HG03159 (cell line): ENCODE data around the gene PTPRU.
"Not testable (repeated sequence)": the region's sequence is repeated elsewhere in the genome, so short reads cannot be mapped to it uniquely, and the experiment has no call there.

ENCODE experiments used
- ATAC-seq: cut with Tn5 transposase; IDR thresholded peaks from one replicate; pipeline ENCODE4 v1.9.1; 2021; ENCODE audit warnings: mild to moderate bottlenecking, moderate library complexity; ENCODE audit not compliant: unreplicated experiment

PTPRU gene

DNA sequence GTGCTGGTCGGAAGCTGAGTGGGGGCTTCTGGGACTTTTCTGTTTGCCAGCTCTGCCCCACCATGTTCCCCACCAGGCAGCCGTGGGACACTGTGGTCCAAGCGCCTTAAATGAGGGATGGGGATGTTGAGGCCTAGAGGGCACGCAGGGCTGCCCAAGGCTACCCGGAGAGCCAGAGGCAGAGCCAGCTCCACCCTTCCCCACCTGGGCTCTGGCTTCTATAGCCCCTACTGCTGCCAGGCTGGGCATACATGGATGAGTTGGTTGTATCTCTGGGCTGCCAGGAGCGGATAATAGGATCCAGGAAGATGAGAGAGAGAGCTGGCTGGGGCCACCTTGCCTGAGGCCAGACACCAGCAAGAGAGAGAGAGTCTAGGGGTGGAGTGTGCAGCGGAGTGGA lies 49.4 kb downstream of the PTPRU start:
- ATAC-seq: no peak

DNA sequence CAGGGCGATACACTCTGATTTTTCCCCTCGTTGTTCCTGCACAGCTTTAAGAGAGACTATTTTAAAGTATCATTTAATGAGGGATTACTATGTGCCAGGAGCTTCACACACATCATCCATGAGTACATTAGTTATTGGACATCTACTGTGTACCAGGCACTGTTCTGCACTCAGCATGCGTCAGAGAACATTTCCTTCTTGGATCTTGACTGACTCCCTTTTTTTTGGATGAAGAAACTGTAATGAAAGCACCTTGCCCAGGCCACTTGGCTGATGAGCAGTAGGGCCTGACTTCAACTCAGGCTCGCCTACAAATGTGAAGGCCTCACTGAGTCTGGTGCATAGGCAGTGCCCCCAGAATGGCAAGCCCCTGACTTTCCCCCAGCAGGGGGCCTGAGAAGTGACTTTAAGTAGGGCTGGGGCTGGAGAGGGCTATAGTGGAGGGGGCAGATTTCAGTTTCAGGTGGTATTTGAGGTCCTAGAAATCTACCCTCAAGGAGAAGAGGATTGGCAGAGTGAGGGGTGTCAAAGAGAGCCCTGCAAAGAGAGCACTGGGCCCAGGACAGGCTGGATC lies 50.0 kb downstream of the PTPRU start:
- no peak for ATAC-seq

DNA sequence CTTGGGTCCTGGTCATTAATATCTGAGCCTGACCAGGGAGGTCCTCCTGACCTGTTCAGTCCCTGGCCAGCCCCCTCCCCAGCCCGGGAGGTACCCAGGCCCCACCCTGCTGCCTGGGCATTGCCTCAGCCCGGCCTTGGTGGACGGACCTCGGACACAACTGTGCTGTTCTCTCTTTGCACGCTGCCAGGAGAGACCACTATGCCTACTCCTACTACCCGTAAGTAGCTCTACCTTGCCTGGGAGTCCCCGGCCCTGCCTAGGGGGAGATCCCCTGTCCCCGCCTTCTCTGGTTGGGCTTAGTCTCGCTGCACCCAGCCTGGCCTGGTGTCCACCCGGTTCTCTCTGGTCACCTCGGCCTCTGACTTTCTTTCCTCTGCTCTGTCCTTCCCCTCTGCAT lies 53.2 kb downstream of the PTPRU start:
- ATAC-seq: no peak

DNA sequence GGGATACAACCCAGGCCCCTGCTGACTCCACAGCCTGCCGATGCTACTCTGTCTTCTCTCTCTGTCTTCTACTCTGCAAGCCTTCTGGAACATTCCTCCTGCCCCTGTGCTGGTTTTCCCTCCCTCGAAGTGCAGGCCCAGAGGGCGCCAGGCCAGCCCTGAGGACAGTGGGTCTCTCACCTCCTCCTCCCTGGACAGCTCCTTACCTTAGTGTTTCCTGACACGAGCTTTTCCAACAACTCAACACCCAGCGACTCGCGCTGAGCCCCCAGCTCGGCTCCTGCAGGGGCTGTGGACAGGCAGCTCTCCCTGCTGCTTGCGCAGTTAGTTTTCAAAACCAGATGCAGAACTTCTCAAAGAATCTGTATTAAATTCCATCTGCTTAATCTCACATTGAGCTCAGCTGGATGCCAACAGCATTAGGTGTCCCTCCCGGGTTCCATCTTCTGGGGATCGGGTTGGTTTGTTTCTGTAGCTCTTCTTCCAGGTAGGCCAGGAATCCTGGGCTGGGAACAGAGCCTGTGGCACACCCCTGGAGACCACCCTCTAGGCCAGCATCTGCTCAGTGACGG lies 54.2 kb downstream of the PTPRU start:
- no peak for ATAC-seq

DNA sequence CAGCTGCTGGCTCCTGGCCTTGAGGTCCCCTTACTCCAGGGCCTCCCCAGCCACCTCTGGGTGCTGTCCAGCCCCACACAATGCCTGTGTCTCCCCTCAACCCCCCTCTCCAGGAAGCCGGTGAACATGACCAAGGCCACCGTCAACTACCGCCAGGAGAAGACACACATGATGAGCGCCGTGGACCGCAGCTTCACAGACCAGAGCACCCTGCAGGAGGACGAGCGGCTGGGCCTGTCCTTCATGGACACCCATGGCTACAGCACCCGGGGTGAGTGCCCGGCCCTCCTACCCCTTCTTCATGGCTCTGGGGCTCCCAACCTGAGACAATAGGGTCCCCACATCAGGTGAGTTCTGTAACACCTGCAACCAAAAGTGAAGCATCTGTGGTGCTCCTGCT lies 55.4 kb downstream of the PTPRU start:
- ATAC-seq: no peak

DNA sequence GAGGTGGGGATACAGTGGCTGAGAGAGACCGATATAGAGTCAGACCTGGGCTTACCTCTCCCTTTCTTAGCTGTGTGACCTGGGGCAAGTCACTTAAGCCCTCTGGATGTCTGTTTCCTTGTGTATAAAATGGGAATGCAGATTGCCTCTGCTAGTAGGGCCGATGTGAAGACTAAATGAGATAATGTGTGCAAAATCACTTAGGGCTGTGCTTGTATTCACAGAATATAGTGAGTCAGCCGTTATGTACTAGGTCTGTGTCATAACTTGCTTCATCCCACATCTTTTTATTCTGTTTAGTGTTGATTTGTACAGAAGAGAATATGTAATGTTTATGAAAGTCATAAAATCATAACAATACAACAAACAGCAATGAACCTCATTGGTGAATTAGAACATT lies 56.0 kb downstream of the PTPRU start:
- no peak for ATAC-seq

DNA sequence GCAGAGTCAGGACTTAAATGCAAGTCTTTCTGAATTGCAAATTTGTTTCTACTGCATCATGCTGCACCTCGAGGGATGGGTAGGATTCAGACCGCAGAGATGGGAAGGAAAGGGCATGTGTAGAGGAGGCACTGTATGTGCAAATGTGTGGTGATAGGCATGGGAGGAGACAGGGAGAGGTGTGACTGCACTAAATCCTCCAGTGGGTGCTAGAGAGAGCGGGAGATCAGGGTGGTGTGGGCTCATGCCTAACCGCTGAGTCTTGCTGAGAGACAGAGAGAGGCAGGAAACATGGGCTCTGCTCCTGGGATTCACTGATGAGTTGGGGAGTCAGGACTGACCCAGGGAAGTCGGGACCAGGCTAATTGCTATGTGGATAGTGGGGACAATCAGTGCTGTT lies 61.1 kb downstream of the PTPRU start:
- ATAC-seq: no peak

DNA sequence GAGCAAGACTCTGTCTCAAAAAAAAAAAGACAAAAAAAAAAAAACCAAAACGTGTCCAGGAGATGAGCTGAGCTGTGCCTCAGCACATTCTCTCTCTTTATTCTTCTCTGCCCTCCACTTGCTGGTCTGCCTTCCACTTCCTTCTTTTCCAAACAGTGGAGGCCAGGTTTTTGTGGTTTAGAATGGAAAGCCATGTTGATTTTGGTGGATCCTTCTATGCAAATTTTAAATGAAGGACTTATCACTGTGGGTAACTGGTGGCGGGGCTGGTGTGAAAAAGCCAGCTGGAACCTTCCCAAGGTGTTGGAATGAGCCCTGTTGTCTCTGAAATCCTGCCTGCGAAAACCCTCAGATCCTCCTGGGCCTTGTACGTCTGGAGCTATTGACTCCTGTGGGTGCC lies 61.9 kb downstream of the PTPRU start:
- ATAC-seq: no peak

DNA sequence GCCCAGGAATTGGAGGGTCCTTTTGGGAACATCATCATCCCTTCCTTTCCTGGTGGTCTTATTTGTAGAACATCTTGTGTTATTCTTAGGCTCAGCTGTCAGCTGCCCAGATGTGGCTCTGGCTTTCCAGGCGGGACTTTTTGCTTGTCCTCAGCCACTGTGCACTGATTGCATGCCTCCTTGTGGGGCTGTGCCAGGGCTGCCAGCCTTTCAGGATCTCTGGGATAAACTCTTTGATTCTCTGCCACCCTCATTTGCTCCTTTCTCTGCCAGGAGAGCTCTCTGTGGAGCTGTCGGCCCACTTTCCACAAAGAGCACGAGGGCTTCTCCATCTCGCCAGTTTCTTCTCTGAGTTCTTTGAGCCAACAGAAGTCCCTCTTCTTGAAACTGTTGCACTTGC lies 63.1 kb downstream of the PTPRU start:
- no peak for ATAC-seq

DNA sequence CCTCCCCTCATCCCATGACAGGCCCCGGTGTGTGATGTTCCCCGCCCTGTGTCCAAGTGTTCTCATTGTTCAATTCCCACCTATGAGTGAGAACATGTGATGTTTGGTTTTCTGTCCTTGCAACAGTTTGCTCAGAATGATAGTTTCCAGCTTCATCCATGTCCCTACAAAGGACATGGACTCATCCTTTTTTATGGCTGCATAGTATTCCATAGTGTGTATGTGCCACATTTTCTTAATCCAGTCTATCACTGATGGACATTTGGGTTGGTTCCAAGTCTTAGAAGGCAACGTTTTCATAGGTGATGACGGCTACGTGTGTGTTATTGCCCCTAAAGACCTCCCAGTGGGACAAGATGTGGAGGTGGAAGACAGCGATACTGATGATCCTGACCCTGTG lies 65.4 kb downstream of the PTPRU start:
- not testable (repeated sequence) for ATAC-seq

DNA sequence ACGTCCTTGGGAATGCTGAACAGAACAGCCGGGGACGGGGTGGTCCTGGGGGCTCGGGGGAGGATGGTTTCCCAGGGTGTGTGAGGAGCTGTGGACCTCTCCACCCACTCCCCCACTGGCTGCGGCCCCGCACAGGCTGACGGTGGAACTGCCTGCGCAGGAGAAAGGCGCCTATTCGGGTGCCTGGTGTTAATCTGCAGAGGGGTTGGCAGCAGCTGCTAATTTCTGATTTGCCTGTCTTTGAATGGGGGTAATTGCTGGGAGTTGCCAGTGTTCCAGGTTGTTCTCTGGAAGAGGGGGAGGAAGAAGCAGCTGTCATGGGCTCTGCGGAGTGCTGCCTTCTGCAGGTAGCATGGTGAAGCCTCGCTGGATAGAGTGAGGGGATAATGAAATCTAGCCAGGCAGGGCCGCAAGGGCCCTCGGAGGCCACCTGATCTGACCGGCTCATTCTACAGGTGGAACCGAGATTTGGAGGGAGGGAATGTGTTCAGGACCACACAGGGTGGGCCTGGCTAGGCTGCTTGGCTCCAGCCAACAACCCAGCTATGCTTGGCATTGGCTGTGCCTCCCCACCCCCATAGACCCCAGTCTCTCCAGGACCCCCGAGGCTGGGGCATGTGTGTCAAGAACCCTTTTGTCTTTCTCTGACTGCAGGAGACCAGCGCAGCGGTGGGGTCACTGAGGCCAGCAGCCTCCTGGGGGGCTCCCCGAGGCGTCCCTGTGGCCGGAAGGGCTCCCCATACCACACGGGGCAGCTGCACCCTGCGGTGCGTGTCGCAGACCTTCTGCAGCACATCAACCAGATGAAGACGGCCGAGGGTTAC lies 67.1 kb downstream of the PTPRU start:
- no peak for ATAC-seq

DNA sequence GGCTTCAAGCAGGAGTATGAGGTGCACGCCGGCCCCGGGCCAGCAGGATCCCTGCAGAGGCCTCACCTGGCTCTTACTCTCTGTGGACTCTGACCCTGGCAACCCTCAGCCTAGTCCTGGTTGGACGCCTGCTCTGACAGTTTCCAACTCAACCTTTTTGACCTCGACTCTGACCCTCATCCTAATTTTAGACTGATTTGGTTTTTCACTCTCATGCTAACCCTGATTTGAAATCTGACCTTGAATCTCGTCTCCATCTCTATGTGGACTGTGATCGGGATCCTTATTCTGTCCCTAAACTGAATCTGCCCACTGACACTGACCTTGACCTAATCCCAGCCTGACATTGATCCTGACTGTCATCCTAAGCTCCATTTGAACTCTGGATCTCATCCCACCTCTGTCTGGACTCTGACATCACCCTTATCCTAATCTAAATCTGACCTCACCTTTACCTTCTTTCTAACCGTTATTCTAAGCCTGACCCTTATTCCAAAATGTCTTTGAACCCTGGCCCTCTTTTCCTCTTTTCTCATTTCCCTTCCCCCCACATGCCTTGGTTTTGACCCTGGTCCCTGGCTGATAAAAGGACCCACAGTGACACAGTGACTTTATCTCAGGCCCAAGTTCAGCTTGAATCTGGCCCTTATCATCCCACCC lies 67.8 kb downstream of the PTPRU start:
- no peak for ATAC-seq

DNA sequence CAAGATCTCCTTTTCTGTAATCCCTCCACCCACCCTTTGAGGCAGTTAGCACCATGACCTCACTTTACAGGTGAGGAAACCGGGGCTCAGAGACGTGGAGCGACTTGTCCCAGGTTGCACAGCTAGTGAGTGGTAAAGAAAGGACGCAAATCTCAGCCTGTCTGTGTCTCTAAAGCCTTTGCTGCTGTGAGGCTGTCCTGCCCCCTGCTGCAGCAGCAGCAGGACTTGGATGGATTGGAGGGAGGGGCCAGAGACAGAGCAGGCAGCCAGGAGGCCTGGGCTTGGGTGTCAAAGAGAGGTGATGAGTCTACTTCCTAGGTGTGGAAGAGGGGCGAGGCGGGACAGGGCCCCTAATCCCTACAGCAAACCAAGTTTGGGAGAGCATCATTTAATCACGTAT lies 69.6 kb downstream of the PTPRU start:
- ATAC-seq: no peak

DNA sequence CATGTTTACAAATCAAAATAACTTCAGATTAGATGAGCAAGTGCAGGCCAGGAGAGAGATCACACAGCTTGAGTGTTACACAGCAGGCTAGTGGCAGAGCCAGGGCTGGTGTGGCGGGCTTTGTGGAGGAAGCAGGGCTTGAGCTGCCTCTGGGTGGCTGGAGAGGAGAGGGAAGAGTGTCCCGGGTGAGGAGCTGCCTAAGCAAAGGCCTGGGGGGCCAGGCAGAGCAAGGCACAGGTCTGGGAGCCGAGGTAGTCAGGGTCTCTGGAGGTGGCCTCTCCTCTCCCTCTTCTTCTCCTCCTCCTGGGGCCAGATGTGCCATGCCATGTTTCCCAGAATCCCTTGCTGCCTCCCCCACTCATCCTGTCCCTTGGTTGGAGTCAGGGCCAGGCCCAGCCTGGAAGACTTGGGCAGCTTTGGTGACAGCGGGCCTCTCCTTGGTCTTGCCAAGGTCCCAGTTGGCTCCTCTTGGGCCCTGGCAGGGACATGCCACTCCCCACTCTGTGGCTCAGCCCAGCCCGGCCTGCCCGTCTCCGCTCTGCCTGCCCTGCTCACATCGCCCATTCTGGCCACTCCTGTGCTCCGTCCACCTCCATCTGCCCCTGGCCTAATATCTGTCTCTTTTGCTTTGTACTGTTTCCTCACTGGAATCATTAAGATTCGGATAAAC lies 70.3 kb downstream of the PTPRU start:
- no peak for ATAC-seq

DNA sequence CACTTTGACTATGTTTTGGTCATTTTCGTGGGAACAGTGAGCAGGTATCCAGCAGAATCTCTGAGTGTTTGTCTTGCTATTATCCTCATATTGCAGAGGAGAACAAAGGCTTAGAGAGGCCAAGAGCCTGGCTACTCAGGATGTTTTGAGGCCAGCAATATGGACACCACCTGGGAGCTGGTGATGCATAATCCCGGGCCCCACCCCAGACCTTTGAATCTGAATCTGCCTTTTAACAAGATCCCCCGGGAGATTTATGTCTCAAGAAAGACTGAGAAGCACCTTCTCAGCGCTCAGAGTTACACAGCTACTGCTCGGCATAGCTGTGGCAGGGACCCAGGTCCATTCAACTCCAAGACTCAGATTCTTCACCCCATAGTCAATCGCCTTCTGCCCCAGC lies 72.8 kb downstream of the PTPRU start:
- no peak for ATAC-seq

DNA sequence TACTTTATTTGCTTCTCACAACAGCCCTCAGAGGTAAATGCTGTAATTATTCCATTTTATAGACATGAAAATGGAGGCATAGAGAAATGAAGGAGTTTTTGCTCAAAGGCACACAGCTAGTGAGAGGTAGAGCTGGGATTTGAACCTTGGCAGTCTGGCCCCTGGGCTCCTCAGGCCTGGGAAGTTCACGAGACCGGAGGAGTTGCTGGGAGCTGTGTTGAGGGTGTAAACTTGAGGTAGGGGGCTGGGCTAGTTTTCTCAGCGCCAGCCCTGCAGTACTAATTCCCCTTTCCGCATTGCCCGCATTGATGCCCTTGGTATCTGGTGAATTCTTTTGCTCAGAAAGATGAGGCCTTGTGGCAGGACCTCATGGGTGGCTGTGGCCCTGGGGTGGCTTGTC lies 73.3 kb downstream of the PTPRU start:
- no peak for ATAC-seq

DNA sequence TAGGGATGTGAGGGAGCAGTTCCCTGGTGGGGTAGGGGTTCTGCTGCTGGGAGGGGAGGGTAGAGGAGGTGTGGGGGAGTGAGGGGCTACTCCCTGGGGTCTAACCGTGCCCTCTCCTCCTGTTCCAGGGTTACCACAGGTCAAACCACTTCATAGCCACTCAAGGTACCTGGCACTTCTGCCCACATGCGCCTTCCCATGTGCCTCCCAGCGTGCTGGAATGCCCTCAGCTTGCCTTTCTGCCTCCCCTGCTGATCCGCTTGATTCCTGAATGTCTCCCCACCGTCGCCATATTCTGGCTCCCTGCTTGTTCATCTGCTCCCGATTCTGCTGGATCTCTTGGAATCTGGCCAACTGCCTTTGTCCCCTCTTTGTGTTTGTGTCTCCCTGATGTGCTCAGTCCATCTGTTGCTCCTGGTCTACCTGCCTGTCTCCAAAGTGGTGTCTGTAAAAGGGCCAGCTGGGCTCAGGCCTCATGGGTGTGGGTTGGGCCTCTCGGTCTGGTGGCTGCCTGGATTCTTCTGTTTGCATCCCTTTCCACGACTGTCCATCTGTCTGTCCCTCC lies 74.4 kb downstream of the PTPRU start:
- no peak for ATAC-seq

DNA sequence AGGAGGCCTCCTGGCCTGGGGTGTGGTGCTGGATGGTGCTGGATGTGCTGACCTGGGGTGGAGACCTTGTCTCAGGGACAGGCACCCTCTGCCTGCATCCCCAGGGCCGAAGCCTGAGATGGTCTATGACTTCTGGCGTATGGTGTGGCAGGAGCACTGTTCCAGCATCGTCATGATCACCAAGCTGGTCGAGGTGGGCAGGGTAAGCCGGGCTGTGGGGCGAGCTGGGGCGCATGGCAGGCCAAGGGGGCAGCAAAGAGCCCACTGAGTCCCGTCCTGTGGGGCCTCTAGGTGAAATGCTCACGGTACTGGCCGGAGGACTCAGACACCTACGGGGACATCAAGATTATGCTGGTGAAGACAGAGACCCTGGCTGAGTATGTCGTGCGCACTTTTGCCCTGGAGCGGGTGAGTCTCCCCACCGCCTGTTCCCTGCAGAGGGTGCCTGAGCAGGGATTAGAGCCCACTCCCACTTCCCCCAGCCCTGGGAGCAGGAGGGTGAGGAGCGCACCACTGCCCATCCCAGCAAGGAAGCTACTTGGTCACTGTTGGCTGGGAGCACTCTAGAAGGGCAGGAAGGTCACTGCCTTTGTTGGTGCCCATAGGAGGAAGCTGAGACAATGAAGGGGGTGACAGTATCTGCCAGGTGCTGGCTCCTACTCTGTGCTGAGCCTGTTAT lies 75.2 kb downstream of the PTPRU start:
- ATAC-seq: no peak

DNA sequence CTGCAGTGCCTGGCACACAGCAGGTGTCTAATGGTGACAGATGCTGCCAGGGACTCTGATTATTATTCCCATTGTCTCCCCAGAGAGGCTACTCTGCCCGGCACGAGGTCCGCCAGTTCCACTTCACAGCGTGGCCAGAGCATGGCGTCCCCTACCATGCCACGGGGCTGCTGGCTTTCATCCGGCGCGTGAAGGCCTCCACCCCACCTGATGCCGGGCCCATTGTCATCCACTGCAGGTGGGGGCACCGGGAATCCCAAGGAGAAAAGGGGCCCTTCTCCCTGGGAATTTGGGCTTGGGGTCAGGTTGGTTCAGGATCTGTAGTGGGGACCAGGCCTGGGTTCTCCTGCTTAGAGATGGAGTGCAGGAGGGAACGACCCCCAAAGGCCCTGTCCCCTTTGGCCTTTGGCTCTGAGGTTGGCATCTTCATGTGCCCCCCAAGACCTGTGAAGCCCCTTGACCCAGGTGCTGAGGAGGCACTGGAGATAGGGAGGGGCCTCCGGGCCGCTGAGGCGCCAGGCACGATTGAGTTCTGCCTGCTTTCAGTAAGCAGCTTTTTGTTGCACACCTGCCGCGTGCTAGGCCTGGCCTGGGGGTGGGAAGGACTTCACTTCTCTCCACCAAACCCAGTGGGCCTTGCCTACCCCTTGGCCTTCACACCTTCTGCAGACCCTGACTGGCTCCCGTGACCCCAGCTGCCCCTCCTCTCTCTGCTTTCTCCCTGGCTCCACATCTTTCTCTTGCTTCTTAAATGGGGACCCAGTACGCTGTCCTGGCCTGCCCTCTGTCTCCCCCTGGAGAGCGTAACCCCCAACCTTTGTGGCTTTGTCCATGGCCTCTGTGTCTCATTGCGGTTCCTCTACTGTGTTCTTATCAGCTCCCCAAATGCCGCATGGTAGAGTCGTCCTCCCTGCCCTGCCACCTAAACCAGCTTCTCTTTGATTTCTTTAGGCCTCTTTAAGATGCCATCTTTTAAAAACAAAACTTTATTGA lies 76.4 kb downstream of the PTPRU start:
- ATAC-seq: no peak
